ENCODE measurements around the gene SMAD4. TPM values are rescaled to one million over a fixed set of nuclear protein-coding genes. Genes with fewer than 3 reads are reported as not detected.

SMAD4 gene
- total RNA-seq, 1 experiment from 2014 or later = 48.8 TPM

DNA sequence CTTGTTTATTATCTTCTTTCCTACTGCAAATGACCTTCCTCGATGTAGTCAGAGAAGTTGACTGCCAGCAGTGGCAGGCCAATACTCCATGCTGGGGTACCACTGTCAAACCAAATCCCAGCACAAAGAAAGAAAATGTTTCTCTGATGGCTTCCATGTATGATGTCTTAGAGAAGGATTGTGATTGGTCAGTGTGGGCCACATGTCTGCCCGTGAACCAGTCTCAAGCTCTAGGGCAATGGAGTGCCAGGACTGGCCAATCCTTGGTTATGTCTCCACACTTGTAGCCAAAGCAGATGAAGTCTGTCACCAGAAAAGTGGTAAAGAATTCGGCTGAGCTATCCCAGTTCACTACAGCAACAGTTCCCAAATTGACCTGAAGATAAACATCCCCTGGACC is 17.6 kb upstream of the SMAD4 start:
- H3K27me3 Mint-ChIP-seq (ENCODE audit: insufficient read depth, unreplicated experiment) = no peaks in the 10 kb centered on the region
- H3K4me1 Mint-ChIP-seq (ENCODE audit: low read depth, unreplicated experiment) = peaks cover 14% of the 10 kb centered on the region
- no peaks in the 10 kb centered on the region for H3K36me3 ChIP-seq (ENCODE audit: control insufficient read depth, insufficient read depth, low read length)
- H3K9me3 ChIP-seq = no peaks in the 10 kb centered on the region
- no TSS peak for BruUV-seq (replicated peaks)
- ChIA-PET CTCF (no interaction called here), POLR2A (no interaction called here)
- intact Hi-C loops (cut with micrococcal nuclease; ENCODE audit: unreplicated experiment) = no loop called here
- H3K27me3 ChIP-seq (replicated peaks; ENCODE audit: control insufficient read depth, insufficient read depth, low read length) = no peaks in the 10 kb centered on the region
- H3K36me3 Mint-ChIP-seq (ENCODE audit: insufficient read depth, unreplicated experiment) = no peaks in the 10 kb centered on the region
- no peak overlapping the region for H3K4me3 ChIP-seq (ENCODE audit: low read depth, low read length)
- TF ChIP-seq, protein P1, sequence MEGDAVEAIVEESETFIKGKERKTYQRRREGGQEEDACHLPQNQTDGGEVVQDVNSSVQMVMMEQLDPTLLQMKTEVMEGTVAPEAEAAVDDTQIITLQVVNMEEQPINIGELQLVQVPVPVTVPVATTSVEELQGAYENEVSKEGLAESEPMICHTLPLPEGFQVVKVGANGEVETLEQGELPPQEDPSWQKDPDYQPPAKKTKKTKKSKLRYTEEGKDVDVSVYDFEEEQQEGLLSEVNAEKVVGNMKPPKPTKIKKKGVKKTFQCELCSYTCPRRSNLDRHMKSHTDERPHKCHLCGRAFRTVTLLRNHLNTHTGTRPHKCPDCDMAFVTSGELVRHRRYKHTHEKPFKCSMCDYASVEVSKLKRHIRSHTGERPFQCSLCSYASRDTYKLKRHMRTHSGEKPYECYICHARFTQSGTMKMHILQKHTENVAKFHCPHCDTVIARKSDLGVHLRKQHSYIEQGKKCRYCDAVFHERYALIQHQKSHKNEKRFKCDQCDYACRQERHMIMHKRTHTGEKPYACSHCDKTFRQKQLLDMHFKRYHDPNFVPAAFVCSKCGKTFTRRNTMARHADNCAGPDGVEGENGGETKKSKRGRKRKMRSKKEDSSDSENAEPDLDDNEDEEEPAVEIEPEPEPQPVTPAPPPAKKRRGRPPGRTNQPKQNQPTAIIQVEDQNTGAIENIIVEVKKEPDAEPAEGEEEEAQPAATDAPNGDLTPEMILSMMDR (IDR thresholded peaks at IDR 0.05; ENCODE audit: insufficient read depth in 1 of 2, low read depth in 1 of 2, low read length in 1 of 2, severe bottlenecking in 1 of 2, unreplicated experiment in 1 of 2) = no peak
- no peak overlapping the region for H3K4me3 Mint-ChIP-seq (ENCODE audit: unreplicated experiment)
- no peak overlapping the region for H3K27ac Mint-ChIP-seq (ENCODE audit: unreplicated experiment)
- DNase-seq = no peak
- 0 out of 2 replicates have a peak, but pooled peaks cover 5% of the 10 kb centered on the region for H3K4me1 ChIP-seq
- peaks cover 10% of the 10 kb centered on the region for H3K9me3 Mint-ChIP-seq (ENCODE audit: unreplicated experiment)

DNA sequence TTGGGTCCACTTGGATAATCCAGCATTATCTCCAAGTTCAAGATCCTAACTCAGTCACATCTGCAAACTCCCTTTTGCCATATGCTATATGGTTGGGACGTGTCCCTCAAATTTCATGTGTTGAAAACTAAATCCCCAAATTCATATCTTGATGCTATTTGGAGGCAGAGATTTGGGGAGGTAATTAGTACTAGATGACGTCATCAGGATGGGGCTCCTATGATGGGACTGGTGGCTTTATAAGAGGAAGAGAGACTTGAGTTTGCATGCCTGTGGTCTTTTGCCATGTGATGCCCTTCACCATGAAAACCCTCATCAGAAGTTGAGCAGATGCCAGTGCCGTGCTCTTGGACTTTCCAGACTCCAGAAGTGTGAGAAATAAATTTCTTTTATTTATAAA is 16.8 kb upstream of the SMAD4 start:
- no peak for DNase-seq
- TF ChIP-seq, protein P1 (IDR thresholded peaks at IDR 0.05; ENCODE audit: insufficient read depth in 1 of 2, low read depth in 1 of 2, low read length in 1 of 2, severe bottlenecking in 1 of 2, unreplicated experiment in 1 of 2) = no peak
- H3K36me3 ChIP-seq (ENCODE audit: control insufficient read depth, insufficient read depth, low read length) = no peaks in the 10 kb centered on the region
- no peak overlapping the region for H3K4me3 ChIP-seq (ENCODE audit: low read depth, low read length)
- intact Hi-C loops (cut with micrococcal nuclease; ENCODE audit: unreplicated experiment) = no loop called here
- peaks cover 10% of the 10 kb centered on the region for H3K9me3 Mint-ChIP-seq (ENCODE audit: unreplicated experiment)
- CTCF ChIA-PET = no interaction called here
- H3K36me3 Mint-ChIP-seq (ENCODE audit: insufficient read depth, unreplicated experiment) = no peaks in the 10 kb centered on the region
- H3K27me3 ChIP-seq (replicated peaks; ENCODE audit: control insufficient read depth, insufficient read depth, low read length) = no peaks in the 10 kb centered on the region
- H3K9me3 ChIP-seq = no peaks in the 10 kb centered on the region
- H3K4me1 Mint-ChIP-seq (ENCODE audit: low read depth, unreplicated experiment) = peaks cover 5% of the 10 kb centered on the region
- no TSS peak for BruUV-seq (replicated peaks)
- H3K27ac Mint-ChIP-seq (ENCODE audit: unreplicated experiment) = no peak overlapping the region
- POLR2A ChIA-PET = no interaction called here
- no peaks in the 10 kb centered on the region for H3K27me3 Mint-ChIP-seq (ENCODE audit: insufficient read depth, unreplicated experiment)
- no peaks in the 10 kb centered on the region for H3K4me1 ChIP-seq
- H3K4me3 Mint-ChIP-seq (ENCODE audit: unreplicated experiment) = no peak overlapping the region

DNA sequence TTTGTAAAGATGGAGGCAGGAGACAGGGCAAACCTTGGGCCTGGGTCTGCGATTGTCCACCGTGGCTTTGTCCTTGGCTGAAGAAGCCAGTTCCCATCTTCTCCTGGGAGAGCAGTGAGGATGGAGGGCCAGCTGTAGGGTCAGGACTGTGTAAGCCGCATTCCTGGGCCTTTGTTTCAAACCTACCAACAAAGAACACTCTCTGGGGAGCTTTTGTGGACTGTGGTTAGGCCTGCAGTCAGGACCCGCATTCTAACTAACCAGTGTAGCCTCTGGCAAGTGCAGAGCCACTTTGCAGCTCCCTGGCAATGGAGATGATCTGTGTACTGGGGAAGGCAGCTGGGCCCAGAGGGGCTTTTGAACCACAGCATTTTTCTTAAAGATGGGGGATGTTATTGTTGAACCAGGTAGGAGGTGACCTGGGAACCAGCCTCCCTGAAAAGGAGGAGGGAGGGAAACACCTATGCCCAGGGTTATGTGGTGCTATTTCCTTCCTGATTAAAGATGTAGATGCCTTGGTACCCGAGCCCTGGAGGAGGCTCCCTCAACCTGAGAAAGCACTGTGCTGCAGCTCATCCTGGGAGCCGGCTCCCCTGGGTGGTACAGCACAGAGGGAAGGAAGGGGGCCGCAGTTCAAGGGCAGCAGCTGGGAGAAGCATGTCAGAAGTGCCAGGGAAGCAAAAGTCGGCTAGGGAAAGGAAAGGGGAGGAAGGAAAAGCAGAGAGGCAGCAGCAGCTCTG is 12.7 kb upstream of the SMAD4 start:
- TF ChIP-seq, protein P1 (IDR thresholded peaks at IDR 0.05; ENCODE audit: insufficient read depth in 1 of 2, low read depth in 1 of 2, low read length in 1 of 2, severe bottlenecking in 1 of 2, unreplicated experiment in 1 of 2) = no peak
- ChIA-PET POLR2A (no interaction called here), CTCF (no interaction called here)
- H3K27me3 ChIP-seq (replicated peaks; ENCODE audit: control insufficient read depth, insufficient read depth, low read length) = no peaks in the 10 kb centered on the region
- H3K4me1 ChIP-seq = no peaks in the 10 kb centered on the region
- Mint-ChIP-seq H3K9me3 (ENCODE audit: unreplicated experiment) (peaks cover 10% of the 10 kb centered on the region), H3K36me3 (ENCODE audit: insufficient read depth, unreplicated experiment) (no peaks in the 10 kb centered on the region), H3K27me3 (ENCODE audit: insufficient read depth, unreplicated experiment) (no peaks in the 10 kb centered on the region), H3K27ac (ENCODE audit: unreplicated experiment) (no peak overlapping the region), H3K4me3 (ENCODE audit: unreplicated experiment) (no peak overlapping the region), H3K4me1 (ENCODE audit: low read depth, unreplicated experiment) (no peaks in the 10 kb centered on the region)
- no TSS peak for BruUV-seq (replicated peaks)
- intact Hi-C loops (cut with micrococcal nuclease; ENCODE audit: unreplicated experiment) = no loop called here
- H3K36me3 ChIP-seq (ENCODE audit: control insufficient read depth, insufficient read depth, low read length) = no peaks in the 10 kb centered on the region
- H3K4me3 ChIP-seq (ENCODE audit: low read depth, low read length) = no peak overlapping the region
- DNase-seq = no peak
- H3K9me3 ChIP-seq = no peaks in the 10 kb centered on the region

All from Caco-2 (cell line).